ENCODE results near the gene FARP1.

FARP1 gene

GRCh38 chr13:98310485-98311199 is 167.7 kb downstream of the FARP1 start:
- no peak for DNase-seq (ENCODE audit: low read depth in 2 of 2)

DNA sequence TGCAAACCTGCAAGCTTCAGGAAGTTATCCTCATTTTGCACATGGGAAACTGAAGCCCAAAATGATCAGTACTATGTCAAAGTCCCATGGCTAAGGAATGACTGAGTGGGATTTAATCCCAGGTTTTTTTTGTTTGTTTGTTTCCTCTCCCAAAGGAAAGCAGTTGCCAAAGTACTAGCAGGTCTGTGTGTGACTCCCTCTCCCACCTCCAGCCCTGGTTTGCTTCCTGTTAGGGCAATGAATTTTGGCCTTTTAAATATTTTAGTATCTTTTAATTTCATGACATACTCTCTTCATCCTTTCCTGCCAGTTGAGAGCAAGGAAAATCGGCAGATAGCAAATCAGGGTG is 168.3 kb downstream of the FARP1 start:
- no peak for DNase-seq (ENCODE audit: low read depth in 2 of 2)

DNA sequence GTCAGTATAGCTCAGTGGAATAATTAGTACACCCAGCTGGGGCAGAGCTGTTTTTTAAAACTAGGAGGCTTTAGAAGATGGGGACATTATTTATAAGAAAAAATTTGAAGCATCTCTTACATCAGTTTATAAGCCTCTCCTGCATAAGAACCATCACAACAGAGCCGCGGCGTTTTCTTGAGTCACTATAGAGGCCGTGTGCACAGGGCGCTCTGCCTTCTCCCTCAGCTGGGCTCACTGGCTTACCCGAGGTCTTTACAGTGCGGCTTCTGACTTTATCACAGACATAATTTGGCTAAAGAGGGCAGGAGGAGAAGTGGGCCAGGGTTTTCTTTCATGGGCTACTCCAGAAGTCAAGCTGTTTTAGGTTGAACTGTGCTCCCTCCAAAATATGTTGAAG is 169.7 kb downstream of the FARP1 start:
- DNase-seq (ENCODE audit: low read depth in 2 of 2): no peak

DNA sequence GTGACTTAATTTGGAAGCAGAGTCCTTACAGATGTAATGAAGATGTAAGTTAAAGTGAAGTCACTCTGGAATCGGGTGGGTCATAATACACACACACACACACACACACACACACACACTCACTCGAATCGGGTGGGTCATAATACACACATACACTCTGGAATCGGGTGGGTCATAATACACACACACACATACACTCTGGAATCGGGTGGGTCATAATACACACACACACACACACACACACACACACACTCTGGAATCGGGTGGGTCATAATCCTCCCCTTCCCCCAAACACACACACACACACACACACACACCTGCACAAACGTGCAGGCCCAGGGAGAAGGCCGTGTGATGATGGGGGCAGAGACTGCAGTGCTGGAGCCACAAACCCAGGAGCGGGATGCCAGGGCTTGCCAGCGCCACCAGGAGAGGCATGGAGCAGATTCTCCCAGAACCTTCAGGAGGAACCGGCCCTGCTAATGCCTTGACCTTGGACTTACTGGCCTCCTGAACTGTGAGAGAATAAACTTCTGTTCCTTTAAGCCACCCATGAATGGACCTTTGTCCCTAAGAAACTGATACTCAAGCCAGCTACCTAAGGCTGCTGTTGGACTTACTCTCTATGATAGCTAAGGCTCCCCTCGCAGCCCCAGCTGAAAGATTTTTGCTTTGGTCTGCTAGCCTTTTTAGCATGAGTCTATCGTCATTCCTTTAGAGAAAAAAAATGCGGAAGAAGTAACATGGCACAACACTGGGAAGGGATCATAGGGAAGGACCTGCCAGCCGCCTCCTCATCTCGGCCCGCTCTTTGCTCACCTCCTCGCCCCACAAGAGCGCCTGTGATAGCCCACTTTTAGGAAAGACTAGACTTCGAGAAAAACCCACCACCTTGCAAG is 170.4 kb downstream of the FARP1 start:
- DNase-seq (ENCODE audit: low read depth in 2 of 2): no peak

- no peak for DNase-seq (ENCODE audit: low read depth in 2 of 2)
These were observed 171.0 kb downstream of the FARP1 start for GRCh38 chr13:98313922-98314292.

- no peak for DNase-seq (ENCODE audit: low read depth in 2 of 2)
These were observed 172.6 kb downstream of the FARP1 start for GRCh38 chr13:98315466-98315865.

DNA sequence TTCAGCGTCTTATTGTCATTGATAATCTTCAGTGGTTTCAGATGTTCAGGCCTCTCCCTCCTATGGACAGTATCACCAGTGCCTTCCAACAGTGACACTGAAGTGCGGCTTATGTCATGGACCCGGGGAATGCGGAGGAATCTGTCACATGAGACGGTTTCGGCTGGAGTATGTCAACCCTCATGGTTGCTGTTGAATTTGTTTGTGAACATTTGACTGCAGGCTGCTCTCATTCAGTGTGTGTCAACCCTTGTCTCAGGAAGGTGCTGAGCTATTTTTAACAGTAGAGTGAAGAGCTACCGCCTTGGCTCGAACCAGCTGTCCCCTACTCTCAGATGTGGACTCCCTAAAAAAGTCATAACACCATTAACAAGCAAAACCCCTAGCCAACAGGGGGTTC is 173.0 kb downstream of the FARP1 start:
- DNase-seq (ENCODE audit: low read depth in 2 of 2): no peak

DNA sequence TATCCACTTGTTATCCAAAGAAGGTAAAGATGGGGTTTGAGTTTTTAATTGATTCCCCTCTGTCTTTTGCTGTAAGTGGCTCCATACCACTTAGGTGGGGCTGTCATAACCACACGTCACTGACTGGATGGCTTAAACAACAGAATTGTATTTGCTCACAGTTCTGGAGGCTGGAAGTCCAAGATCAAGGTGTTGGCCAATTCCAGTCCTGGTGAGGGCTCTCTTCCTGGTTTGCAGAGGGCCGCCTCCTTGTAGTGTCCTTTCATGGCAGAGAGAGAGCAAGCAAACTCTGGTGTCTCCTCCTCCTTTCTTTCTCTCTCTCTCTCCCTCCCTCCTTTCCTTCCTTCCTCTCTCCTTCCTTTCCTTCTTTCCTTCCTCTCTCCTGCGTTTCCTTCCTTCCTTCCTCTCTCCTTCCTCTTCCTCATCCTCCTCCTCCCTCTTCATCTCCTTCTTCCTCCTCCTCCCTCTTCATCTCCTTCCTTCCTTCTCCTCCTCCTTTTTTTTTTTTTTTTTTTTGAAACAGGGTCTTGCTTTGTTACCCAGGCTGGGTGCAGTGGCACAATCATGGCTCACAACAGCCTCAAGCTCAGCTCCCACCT is 174.8 kb downstream of the FARP1 start:
- no peak for DNase-seq (ENCODE audit: low read depth in 2 of 2)

GRCh38 chr13:98318263-98318878 is 175.5 kb downstream of the FARP1 start:
- no peak for DNase-seq (ENCODE audit: low read depth in 2 of 2)

GRCh38 chr13:98320561-98321105 is 177.7 kb downstream of the FARP1 start:
- DNase-seq (ENCODE audit: low read depth in 2 of 2): no peak

- no peak for DNase-seq (ENCODE audit: low read depth in 2 of 2)
These were observed 178.5 kb downstream of the FARP1 start for GRCh38 chr13:98321395-98321794.

DNA sequence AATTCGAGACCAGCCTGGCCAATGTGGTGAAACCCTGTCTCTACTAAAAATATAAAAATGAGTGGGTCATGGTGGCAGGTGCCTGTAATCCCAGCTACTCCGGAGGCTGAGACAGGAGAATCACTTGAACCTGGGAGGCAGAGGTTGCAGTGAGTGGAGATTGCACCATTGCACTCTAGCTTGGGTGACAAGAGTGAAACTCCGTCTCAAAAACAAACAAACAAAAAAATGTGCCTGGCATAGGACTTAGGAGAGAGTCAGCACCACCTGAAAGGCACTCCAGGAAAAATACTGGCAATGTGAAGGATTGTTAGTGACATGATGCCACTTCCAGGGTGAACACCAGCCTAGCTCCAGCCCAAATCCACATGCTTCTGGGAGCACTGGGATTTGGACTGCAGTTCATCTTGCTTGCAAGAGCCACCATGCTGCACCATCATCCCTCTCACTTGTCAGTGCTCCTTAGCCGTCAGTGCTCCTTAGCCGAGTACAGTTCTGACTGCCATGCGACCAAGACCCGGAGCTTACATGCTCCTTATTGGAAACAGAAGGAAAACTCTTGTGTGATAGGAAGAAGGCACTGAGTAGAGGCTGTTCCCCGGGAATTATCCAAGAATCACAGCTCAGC is 179.3 kb downstream of the FARP1 start:
- DNase-seq (ENCODE audit: low read depth in 2 of 2): no peak

DNA sequence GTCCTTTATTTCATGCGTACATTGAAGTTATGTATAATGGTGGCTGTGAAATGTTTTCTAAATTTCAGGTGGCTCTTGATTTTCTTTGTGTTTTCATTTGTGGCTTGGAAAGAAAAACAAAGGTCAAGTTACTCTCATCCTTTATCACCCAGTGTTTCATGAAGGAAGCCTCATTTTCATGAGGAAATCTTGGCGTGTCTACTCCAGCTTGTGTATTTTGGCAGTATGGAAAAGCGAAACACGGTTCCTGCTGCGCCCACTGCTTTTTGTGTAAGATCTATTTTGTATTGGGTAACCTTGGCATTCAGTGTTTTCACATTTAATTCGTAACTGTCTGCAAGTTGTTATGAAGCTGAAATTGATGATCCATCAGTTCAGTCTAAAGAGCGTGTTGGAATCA is 181.2 kb downstream of the FARP1 start:
- DNase-seq (ENCODE audit: low read depth in 2 of 2): no peak

GRCh38 chr13:98325724-98326123 is 182.8 kb downstream of the FARP1 start:
- no peak for DNase-seq (ENCODE audit: low read depth in 2 of 2)

- DNase-seq (ENCODE audit: low read depth in 2 of 2): no peak
These were observed 183.4 kb downstream of the FARP1 start for GRCh38 chr13:98326291-98326690.

DNA sequence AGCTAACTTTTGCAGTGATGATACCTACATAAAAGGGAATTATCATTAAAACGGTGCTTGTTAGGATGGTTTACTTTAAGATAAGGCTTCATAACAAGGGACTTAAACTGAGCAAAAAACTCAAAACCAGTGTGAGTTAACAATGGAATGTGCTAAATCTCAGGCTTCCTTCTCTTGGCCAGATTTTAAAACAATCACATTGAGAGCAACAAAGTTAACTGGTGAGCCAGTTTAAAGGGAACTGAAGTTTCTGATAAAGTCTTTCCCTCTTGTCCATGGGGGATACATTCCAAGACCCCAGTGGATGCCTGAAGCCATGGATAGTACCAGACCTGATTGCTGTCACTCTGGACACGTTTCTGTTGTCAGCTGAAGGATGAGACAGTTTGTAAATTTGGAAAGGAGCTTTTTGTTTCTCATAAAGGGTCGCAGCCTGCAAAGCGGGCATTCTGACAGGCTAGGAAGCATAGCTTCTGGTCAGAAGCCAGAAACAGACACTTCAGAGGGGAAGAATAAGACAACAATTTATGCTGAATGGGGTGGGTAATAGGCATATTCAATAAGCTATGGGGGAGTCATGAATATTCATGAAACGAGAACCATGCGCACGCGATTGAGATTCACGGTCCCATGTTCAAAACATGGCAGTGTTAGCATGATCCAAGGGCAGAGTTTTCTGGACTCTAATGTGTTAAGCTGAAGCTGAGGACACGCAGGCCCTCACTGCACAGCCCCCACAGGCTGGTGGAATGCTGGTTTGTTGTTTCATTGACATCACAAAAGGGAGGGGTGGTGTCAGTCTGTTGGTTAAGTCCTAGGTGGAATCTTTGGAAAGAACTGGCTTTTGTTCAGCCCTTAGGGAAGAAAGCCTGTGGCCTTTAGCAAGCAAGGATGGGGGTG is 184.7 kb downstream of the FARP1 start:
- DNase-seq (ENCODE audit: low read depth in 2 of 2): no peak

DNA sequence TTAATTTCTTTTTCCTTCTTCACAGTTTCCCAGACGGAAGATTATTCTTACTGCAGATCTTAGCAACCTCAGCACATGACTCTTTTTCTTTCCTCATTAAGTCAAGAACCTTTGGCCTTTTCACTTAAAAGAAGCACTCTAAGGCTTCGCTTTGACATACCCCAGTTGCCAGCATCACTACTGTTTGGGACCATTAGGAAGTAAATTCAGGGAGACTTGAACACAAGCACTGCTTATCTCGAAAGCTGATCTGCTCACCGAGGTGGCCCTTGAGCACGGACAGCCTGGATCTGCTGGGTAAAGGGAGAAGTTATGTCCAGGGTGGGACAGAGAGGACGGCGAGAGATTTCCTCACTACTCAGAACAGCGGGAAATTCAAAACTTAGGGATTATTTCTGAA is 185.6 kb downstream of the FARP1 start:
- no peak for DNase-seq (ENCODE audit: low read depth in 2 of 2)

- no peak for DNase-seq (ENCODE audit: low read depth in 2 of 2)
These were observed 189.3 kb downstream of the FARP1 start for GRCh38 chr13:98332222-98332621.

- DNase-seq (ENCODE audit: low read depth in 2 of 2): no peak
These were observed 189.8 kb downstream of the FARP1 start for GRCh38 chr13:98332691-98333090.

- no peak for DNase-seq (ENCODE audit: low read depth in 2 of 2)
These were observed 190.6 kb downstream of the FARP1 start for GRCh38 chr13:98333486-98333885.

All from stimulated activated CD4-positive, alpha-beta T cell treated with anti-CD3 and anti-CD28 coated beads, Interleukin-1b, Interleukin-23, amount 100 ng/mL, for 4 hours (primary cell).